Right lobe of liver (tissue), 6 donors: ENCODE data around the gene ZNF674. TPM values are rescaled to one million over a fixed set of nuclear protein-coding genes. Genes with fewer than 3 reads are reported as not detected.
A peak's percentile ranks its signal among the peaks of the same experiment; 100 is the strongest.
"Not testable (repeated sequence)": the region's sequence is repeated elsewhere in the genome, so short reads cannot be mapped to it uniquely, and the experiment has no call there.

ENCODE experiments used
- ATAC-seq, 4 donors: fragments of 200-7000 bp; cut with Tn5 transposase; one replicate each; pipeline ENCODE4 v1.9.1; 2020; ENCODE audit warnings: mild to moderate bottlenecking in 4 of 4, moderate library complexity in 4 of 4
- DNase-seq, 3 donors: peaks; one replicate each; pipeline ENCODE4 v3.0.0-alpha.2; 2020
- H3K27ac ChIP-seq, 3 donors: fragments of 200-600 bp; one replicate each; pipeline ENCODE4 v1.8.0; 2022
- H3K27me3 ChIP-seq, 2 donors: fragments of 200-600 bp; one replicate each; pipeline ENCODE4 v1.8.0; 2022
- H3K36me3 ChIP-seq, 4 donors: fragments of 200-600 bp; sonication (generic) in 1 of 4; one replicate each; pipeline versions ENCODE4 v1.5.1 to v1.8.0; 2017 to 2022; ENCODE audit warnings: control low read depth in 1 of 4
- H3K4me1 ChIP-seq, 4 donors: fragments of 200-600 bp; sonication (generic) in 1 of 4; one replicate each; pipeline versions ENCODE4 v1.5.1 to v1.8.0; 2017 to 2022; ENCODE audit warnings: control low read depth in 1 of 4
- H3K4me3 ChIP-seq, 3 donors: fragments of 200-600 bp; one replicate each; pipeline ENCODE4 v1.8.0; 2022
- H3K9me3 ChIP-seq, 4 donors: fragments of 200-600 bp; sonication (generic) in 1 of 4; one replicate each; pipeline versions ENCODE4 v1.5.1 to v1.8.0; 2017 to 2022; ENCODE audit warnings: control low read depth in 1 of 4
- CTCF ChIP-seq, 4 donors: fragments of 200-600 bp in 3 of 4; fragments of 450-650 bp in 1 of 4; IDR thresholded peaks; one replicate each; pipeline versions ENCODE4 v1.5.1 to v1.8.0; 2016 to 2022; ENCODE audit warnings: antibody characterized with exemption in 4 of 4, mild to moderate bottlenecking in 2 of 4
- POLR2A ChIP-seq: fragments of 450-650 bp; IDR thresholded peaks from one replicate; pipeline ENCODE4 v1.6.1; 2017; ENCODE audit warnings: antibody characterized with exemption, mild to moderate bottlenecking
- WGBS: methylation state at CpG from one replicate; pipeline ENCODE4 v1.1.6; 2018; ENCODE audit warnings: low coverage, low lambda C conversion rate; ENCODE audit not compliant: insufficient coverage; ENCODE audit errors: missing lambda C conversion rate; 5-methylcytosine and 5-hydroxymethylcytosine counted together
- intact Hi-C, 2 donors: fragments of 100-400 bp; cut with DNase I; formaldehyde crosslinking; loops; one replicate each; pipeline versions ENCODE4 v1.11.2 to v1.14.1; 2022
- total RNA-seq, 6 experiments: library from RNA; depleted of rRNA in 2 of 6; stranded (reverse); fragments of >200 nt in 2 of 6; fragmentation: NEBNext Ultra II Directional in 3 of 6; extraction: Animal tissue kit (Norgen Biotek cat#: 25700) in 3 of 6; gene quantifications; one replicate each; pipeline versions ENCODE4 v1.1.0 to v1.2.4, GENCODE V29; 2016 to 2023
- donor health status: DM: no; HTN: yes; CAD: no.
- donor health status: DM: no; HTN: no; CAD: no.
- donor health status: DM: no; HTN: no; CAD: no.
- donor health status: DM: no; HTN: yes; CAD: no.
- donor health status: DM: no; HTN: yes; CAD: no.

The ZNF674 gene
- total RNA-seq, 6 experiments from 2014 or later = 0.86 to 3.1 (median 2.2) TPM

GRCh38 chrX:46551494-46552128 is 6.4 kb upstream of the ZNF674 start:
- TF ChIP-seq CTCF (IDR thresholded peaks at IDR 0.05) (no peak), POLR2A (no peak)
- intact Hi-C loops = no loop called here
- Histone ChIP-seq H3K36me3 (no peaks in the 10 kb centered on the region), H3K9me3 (no peaks in the 10 kb centered on the region), H3K27me3 (peaks cover 0 to 4% of the 10 kb centered on the region in 2 donors), H3K27ac (no peak overlapping the region), H3K4me3 (no peak overlapping the region), H3K4me1 (no peaks in the 10 kb centered on the region)
- DNase-seq (no peak), ATAC-seq (no peak)
- WGBS = 54% methylated on average over 8 of the region's 8 CpGs

- DNase-seq (no peak), ATAC-seq (no peak)
- H3K36me3 ChIP-seq = no peaks in the 10 kb centered on the region
- no peaks in the 10 kb centered on the region for H3K4me1 ChIP-seq
- H3K27me3 ChIP-seq = peaks cover 0 to 4% of the 10 kb centered on the region in 2 donors
- H3K4me3 ChIP-seq = no peak overlapping the region
- 62% methylated on average over 1 of the region's 1 CpG for WGBS
- TF ChIP-seq POLR2A (no peak), CTCF (IDR thresholded peaks at IDR 0.05) (no peak)
- no peaks in the 10 kb centered on the region for H3K9me3 ChIP-seq
- intact Hi-C loops = no loop called here
- no peak overlapping the region for H3K27ac ChIP-seq
These were observed 4.7 kb upstream of the ZNF674 start for GRCh38 chrX:46549914-46550313.

- Histone ChIP-seq H3K4me3 (no peak overlapping the region), H3K4me1 (peaks cover 0 to 8% (median 0%) of the 10 kb centered on the region in 4 donors), H3K27ac (no peak overlapping the region), H3K27me3 (peaks cover 0 to 4% of the 10 kb centered on the region in 2 donors), H3K9me3 (no peaks in the 10 kb centered on the region), H3K36me3 (no peaks in the 10 kb centered on the region)
- TF ChIP-seq POLR2A = no peak
- no peak for TF ChIP-seq CTCF (IDR thresholded peaks at IDR 0.05)
- intact Hi-C loops = no loop called here
- 71% methylated on average over 5 of the region's 6 CpGs for WGBS
- ATAC-seq (no peak), DNase-seq (no peak)
These were observed 2.6 kb upstream of the ZNF674 start for GRCh38 chrX:46547857-46548256.

DNA sequence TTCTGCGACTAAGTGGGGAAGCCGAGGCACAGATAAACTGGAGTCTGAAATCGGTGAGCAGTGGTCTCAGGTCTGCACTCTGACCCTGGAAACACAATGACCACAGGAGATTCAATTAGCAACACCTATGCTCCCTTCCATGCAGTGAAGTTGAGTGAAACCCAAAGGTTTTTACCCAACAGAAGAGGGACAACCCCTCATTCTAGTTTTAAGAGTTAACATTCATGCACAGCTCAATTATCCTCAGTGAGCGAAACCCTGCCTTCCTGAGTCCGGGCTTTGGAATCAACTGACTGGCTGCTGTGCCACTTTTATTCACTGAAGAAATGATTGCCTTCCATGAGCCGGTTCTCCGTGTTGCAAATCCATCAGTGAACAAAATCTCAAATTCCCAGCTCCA is 694 bp downstream of the ZNF674 start:
- H3K36me3 ChIP-seq, H3K27me3 ChIP-seq, H3K4me1 ChIP-seq, DNase-seq, intact Hi-C loops, H3K9me3 ChIP-seq, ATAC-seq: not testable (repeated sequence)
- 42% methylated on average over 7 of the region's 7 CpGs for WGBS
- Histone ChIP-seq H3K4me3 (peak overlapping the region; percentile 60 to 71 (median 66)), H3K27ac (peak overlapping the region; percentile 52 to 59 (median 58))

- WGBS = 42% methylated on average over 2 of the region's 2 CpGs
These were observed 1.8 kb downstream of the ZNF674 start for GRCh38 chrX:46543441-46543840.

More at GRCh38 chrX:46543441-46543840, 1.8 kb downstream of the ZNF674 start:
- Histone ChIP-seq H3K4me3 (no peak overlapping the region), H3K36me3 (no peaks in the 10 kb centered on the region), H3K27me3 (peaks cover 0 to 4% of the 10 kb centered on the region in 2 donors), H3K9me3 (no peaks in the 10 kb centered on the region), H3K27ac (no peak overlapping the region), H3K4me1 (peaks cover 0 to 8% (median 0%) of the 10 kb centered on the region in 4 donors)
- DNase-seq (no peak), ATAC-seq (no peak)
- intact Hi-C loops = no loop called here
- TF ChIP-seq CTCF (IDR thresholded peaks at IDR 0.05) (no peak), POLR2A (no peak)
